T-helper 1 cell (primary cell): ENCODE measurements around the gene GAD2.

Experiments used
- DNase-seq, 5 donors: peaks; one replicate each; pipeline ENCODE4 v3.0.0-alpha.2; 2012 to 2020
- total RNA-seq, 4 donors: gene quantifications; one replicate each; lab custom pipeline; 2026; lab: John Stamatoyannopoulos, UW

Gene GAD2
- total RNA-seq = 0 reads per million in 4 donors

DNA sequence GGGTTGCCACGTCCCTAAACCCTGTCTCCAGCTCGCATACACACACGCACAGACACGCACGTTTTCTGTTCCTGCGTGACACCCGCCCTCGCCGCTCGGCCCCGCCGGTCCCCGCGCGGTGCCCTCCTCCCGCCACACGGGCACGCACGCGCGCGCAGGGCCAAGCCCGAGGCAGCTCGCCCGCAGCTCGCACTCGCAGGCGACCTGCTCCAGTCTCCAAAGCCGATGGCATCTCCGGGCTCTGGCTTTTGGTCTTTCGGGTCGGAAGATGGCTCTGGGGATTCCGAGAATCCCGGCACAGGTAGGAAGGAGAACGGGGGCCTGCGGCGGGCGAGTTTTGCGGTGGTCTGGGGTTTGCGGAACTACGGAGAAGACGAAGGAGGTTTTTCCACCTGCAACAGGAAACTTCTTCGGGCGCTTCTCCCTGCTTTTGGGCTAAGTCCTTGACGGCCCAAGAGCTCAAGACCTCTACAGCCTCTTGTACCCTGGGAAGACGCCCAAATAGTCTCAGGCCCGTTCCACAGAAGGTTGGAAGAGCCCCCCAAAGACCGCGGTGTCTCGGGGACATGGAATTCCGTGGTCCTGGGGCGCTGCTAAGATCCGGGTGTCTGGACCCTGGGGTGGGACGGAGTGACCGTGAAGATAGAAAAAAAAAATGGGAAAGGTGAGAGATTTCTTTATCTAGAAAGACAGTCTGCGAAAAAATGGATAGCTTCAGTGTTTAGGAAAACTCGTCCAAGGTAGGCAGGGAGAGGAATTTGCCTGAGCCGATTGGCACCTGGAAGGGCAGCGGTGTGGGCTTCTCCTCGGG is at the start of gene GAD2:
TSS of gene GAD2 (plus strand) at position 190 of the 811 bp plus-strand sequence. CDS start at position 226, 36 bp downstream.
- no peak for DNase-seq

DNA sequence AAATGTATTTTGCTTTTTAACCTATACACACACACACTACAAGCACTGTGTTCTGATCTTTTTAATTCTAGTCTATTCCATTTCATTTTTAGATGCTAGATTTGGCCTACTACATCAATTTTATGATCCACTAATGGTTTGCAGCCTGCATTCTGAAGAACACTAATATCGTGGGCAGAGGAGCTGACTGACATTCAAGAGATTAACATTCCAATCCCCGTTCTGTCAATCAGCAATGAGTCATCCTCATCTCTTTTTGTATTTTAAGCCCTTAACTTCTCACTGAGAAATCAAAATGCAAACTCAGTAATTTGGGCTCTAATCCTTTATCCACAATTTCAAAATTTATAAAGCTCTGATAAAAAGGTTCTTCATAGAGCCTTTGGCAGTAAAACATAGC is 47.1 kb upstream of the GAD2 start:
- DNase-seq = no peak

DNA sequence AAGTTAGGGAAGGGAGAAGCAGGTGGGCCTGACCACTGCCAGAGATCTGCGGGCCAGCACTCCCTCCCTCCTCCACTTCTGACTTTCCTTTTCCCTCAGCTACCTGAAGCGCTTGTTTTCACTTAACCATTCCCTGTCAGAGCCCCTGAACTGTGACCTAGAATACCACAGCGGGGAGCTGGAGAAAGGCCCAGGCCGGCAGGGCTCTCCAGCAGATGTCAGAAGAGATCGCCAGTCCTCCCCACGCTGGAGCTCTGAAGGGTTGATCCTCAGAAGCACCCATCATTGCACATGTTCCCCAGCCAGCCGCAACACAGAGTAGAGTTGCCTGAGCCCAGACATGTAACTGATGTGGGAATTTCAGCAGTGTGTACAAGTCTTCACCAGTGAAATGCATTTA is 44.4 kb upstream of the GAD2 start:
- DNase-seq = no peak

DNA sequence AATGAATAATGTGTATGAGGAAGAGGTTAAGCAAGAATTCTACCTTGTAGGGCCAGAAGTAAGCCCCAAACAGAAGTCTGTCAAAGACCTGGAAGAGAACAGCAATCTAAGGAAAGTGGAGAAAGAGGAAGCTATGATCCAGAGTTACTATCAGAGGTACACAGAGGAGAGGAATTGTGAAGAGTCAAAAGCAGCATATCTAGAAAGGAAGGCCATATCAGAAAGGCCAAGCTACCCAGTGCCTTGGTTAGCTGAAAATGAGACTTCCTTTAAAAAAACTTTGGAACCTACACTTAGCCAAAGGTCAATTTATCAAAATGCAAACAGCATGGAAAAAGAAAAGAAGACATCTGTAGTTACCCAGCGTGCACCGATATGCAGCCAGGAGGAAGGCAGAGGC is 42.7 kb upstream of the GAD2 start:
- no peak for DNase-seq

DNA sequence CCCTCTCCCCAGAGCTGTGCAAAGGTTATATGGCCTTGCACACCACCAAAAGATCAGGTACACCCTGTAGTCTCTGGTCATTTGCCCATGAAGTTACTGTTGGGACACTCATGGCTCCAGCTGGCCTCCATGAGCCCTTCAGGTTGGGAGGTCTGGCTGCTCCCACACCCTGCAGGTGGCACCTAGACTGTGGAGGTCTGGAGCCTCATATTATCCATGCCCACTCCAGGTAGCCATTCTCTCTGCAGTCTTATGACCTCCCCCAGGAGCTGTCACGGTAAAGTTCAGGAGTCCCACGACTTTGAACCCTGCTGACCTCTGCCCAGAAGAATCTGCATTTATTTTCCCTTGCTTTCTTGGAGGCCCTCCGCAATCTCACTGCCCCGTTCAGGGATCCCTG is 39.2 kb upstream of the GAD2 start:
- no peak for DNase-seq

DNA sequence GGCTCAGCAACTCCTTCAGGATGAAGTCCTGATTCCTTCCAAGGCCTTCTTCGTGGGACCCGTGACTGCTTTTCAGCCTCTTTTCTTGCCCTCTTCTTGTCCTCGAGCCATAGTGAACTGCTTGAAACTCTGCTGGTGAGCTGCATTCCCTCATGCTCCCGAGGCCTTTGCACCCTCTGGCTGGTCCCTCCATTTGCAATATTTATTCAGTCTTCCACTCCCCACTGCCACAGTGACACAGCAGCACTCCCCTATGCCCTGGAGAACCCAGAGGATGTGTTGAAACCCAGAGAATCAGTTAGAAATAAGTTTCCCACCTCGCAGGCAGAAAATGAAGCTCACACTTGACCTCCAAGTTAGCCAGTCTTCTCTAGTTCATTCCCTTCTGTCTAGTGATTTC is 22.3 kb upstream of the GAD2 start:
- DNase-seq = no peak

DNA sequence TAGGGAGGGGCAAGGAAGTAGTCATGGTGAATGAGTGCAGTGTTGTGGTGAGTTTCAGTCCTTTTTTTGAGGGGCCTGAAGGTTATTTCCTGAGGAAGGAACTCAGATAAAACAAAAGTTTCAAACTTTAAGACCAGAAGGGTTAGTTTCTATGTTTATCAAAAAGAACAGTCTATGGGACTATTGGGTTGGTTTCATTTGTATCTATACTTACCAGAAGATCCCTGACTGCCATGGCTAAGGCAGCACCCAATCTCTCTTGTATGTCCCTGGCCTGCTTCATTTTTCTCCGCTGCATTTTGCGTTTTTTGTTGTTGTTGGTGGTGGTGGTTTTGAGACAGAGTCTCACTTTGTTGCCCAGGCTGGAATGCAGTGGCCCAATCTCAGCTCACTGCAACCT is 19.3 kb upstream of the GAD2 start:
- DNase-seq = no peak

DNA sequence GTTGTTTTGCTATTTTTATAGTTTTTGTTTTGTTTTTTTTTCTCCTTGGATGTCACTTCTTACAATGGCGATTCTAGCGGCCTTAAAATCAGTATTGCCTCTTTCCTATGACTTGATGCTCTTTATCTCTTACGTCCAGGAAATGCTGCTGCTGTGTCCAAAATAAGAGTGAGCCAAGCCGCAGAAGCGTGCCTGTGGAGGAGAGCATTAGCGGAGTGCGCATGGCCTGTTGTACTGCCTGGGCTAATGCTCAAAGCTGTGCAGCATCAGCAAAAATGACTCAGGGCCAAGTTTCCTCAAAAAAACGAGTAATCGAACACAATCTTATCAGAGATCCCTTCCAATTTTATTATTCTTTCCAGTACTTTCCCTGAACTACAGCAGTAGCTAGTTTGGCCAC is 18.5 kb upstream of the GAD2 start:
- no peak for DNase-seq

DNA sequence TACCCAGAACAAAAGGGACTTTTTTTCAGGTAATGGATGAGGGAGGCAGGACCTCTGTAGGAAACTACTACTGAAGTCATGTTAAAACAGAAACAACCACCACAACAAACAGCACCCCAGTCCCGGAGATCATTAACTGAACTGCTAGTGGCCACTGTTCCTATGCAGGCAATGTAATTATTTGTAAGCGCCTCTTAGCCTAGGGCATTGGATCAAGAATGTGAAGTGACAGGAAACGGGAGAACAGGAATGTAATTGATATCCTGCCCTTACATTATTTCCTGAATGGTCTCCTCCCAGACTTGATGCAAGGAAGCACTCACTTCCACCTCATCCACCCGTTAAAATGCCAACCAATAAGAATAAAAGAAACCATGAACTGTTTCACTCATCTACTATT is 16.7 kb upstream of the GAD2 start:
- no peak for DNase-seq

DNA sequence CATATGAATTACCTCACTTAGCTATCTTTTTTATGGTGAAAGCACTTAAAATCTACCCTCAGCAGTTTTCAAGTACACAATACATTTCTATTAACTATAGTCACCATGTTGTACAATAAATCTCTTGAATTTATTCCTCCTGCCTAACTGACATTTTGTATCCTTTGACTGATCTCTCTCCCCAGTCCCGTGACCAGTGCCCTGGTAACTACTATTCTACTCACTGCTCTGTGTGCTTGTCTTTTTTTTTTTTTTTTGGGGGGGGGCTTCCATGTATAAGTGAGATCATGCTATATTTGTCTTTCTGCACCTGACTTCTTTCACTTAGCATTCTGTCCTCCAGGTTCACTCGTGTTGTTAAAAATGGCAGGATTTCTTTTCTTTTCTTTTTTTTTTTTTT is 11.4 kb upstream of the GAD2 start:
- no peak for DNase-seq

DNA sequence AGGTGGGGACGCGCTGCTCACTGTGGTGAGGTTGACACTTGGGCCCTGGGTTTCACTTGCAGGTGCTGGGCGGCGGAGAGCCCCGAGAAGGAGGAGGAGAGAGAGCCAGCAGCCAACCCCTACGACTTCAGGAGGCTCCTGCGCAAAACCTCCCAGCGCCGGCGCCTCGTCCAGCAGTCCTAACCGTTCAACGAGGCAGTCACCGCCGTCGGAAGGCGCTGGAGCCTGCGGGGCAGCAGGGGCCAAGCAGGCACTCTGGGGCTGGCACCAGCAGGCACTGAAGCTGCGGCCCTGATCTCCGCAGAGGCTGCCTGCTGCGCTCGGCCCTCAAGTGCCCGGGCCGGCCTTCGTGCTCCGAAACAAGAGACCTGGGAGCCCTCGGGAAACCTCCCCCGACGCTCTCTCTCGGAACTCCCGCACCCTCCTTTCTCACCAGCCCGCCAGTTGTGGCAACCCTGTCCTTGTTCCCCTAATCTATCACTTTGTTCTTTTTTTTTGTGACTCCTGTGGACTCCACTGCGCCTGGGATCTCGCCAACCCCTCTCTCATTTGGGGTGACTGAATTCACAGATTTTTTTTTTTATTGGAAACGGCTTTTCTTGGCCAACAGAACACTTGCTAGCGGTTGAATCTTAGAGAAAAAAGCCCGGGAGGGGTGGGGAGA is 4.7 kb upstream of the GAD2 start:
- no peak for DNase-seq

DNA sequence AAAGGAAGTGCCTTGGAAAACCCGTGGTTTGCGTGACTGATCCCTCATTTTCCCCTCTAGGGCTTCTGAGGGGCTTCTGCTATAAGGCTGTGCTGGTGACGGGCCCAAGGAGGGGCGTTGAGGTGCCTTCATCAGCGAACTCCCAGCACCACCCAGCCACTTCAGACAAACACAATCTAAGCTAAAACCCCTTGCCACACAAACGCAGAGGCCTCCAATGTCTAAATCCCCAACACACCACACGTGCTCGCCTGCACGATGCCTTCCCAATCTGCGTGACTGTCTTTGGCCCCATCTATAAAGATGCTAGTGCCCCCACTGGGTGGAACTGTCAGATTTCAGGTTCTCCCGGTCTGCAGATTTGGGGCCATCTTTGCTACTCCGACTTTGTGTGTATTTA is 4.1 kb upstream of the GAD2 start:
- no peak for DNase-seq

DNA sequence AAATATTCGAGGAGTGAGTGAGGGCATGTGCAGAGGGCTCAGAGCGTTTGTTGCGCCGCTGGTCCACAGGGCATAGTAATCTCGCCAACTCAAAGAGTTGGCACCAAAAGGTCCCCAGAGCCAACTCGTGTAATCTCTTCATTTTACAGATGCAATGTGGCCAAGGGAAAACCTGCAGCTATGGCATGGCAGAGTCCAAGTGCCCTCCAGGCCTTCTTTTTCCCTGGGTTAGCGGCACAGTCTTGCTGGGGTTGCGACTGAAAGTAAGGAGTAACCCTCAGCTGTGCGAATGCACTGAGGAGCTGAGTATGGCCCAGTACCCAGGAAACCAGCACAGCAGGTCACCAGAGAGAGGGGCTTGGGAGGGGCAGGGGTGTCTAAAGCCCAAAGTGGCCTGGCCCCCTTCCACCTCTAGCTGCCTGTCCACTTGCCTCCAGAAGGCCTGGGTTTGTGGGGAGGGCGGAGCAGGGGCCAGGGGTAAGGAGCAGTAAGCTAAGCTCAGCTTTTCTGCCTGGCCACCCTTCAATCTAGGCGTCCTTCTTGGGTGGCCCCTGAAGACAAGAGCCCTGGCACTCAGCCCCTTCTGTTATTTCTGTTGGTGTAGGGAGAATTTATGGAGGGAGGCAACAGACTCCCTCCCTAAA is 3.3 kb upstream of the GAD2 start:
- DNase-seq = no peak

DNA sequence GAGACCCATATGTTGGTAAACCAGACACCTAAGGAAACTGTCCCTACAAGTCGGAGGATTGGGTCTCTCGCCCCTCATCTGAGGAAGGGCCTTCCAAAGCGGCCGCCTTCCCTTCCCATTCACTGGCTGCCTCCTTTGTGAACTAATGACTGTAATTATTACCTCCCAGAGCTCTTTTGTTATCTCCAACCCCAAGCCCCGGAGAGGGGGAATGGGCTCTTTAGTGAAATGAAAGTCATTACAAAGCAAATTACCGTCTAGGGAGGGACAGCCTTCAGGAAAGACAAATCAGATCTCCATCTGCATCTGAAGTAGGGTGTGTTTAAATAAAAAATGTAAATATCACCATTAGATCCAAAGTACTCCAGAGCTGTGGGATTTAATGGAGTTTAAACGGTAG is 2.6 kb upstream of the GAD2 start:
- DNase-seq = no peak

DNA sequence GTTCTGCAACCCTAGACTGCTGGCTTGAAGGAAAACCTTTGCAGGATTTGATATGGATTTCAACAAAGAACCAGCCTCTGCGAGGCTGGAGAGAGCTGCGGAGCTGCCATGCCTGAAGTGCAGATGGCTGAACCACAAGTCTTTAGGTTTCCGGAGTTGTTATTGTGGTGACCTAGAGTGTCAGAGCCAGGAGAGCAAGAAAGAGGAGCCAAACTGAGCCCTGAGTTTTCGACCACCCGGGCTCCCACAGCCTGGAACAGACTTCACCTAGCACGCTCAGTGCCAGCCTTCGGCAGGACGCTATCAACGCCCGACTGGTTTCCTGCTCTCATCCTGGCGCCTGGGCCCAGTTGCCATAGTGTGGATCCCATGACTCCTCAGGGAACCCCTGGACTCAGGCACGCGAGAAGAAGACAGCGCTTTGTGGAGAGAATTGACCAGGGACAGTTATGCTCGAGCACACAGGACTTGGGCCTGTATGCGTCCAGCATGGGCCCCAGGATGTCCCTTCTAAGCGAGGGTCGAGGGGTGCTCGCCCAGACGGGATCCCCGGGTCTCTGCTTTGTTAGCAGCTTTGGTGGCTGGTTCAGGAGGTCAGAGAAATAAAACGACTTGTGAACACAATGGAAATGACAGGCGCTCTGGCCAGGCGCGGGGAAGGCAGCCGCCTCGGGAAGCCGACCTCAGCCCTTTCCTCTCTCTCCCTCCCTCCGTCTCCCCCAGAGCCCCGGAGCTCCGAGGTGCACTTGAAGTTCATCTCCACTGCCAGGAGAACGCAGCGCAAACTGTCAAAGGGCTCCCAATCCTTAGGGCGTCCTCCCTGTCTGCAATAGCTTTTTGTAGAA is 1.8 kb upstream of the GAD2 start:
- no peak for DNase-seq

DNA sequence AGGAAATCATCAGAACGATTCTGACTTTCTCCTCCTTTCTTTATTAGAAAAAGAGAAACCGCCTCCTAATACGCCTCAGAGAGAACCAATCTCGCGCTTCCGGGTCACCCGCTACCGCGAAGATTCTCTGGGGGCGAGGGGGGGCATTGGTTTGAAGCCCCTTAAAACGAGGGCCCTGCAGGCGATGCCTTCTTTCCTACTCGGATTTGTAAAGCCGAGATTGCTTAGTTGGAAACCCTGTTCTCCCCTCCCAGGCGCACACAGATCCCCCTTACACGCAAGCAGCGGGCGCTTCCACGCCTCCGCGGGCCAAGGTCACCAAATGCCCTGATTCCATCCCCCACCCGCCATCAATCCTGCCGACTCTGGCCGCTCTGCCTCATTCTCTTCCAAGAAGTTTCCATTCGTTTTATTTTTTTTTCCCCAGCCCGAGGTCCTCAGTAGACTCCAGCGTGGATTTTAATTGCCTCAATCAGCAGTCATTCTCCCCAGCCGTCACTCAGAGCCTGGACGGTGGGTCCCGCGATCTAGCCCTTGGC is 1.1 kb upstream of the GAD2 start:
- DNase-seq = no peak

DNA sequence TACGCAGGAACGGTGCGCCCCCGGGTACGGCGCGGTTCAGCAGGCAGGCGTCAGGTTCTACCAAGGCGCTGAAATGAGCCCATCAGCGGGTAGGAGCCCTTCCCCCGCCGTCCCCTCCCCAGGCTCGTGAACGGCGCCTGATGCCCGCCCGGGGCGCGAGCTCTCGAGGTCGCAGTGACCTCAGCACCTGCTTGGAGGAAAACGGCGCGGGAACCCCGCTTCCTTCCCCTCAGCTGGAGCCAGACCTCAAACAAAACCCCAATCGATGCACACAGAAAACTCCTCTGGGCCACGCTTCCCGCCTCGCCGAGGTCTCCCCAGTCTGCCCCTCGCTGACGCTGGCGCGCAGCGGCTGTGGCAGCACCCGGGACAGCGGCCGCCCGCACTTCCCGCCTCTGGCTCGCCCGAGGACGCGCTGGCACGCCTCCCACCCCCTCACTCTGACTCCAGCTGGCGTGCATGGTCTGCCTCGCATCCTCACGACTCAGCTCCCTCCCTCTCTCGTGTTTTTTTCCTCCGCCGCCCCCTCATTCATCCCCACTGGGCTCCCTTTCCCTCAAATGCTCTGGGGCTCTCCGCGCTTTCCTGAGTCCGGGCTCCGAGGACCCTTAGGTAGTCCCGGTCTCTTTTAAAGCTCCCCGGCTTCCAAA is 514 bp upstream of the GAD2 start:
- DNase-seq = peak in 1 of 5 donors; percentile 6

DNA sequence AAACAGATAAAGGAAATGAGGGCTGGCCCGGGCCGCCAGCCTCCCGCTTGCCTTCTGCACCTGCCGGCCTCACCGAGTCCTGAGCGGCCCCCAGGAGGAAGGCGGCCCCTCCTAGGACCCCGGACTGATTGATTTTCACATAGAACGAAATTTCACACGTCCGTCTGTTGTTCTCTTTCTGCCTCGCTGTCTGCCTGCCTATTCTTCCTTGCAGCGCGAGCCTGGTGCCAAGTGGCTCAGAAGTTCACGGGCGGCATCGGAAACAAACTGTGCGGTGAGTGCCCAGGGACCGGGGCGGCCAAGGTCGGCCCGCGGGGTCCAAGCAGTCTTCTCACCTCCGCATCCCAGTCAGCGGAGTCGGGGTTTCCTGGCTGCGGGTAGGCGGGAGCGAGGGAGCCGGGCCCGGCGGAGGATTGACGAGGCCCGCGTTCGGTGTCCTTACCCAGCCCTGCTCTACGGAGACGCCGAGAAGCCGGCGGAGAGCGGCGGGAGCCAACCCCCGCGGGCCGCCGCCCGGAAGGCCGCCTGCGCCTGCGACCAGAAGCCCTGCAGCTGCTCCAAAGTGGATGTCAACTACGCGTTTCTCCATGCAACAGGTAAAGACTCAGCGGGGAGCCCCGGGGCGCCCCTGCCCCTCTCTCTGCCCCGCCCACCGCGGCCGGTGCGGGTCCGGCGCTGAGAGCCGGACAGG is 967 bp downstream of the GAD2 start:
- no peak for DNase-seq

DNA sequence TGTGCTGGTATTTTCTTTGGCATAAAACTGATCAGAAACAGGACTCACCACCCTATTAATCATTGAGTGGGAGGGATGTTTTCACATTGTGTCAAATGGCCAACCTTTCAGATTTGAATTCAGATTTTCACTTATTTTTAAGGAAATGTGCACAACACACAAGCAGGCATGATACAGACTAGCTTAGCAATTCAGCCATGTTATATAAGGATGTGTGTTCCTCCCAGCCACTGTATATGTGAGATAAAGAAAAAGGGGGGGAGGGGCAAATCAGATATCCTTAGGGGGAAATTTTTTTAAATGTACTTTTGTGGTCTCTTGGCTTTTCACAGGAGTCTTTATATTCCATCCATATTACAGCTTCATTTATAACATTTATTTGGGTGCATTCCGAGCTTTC is 3.1 kb downstream of the GAD2 start:
- DNase-seq = no peak

DNA sequence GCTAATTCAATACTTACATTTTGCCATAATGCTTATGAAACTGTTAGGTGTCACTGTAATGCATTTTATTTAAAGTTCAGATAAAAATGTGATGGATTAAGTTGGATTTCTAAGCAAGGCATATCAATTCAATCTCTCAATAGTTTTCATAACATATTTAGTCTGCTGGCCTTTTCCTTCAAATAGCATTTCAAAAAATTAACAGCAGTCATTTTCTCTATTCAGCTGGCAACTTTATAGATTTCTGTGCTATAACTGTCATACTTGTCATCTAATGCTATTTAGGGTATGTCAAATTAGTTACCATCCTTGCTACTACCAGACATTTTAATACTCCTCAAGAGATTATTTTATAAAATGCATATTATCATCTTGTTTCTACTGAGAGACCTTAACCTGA is 4.3 kb downstream of the GAD2 start:
- DNase-seq = no peak

DNA sequence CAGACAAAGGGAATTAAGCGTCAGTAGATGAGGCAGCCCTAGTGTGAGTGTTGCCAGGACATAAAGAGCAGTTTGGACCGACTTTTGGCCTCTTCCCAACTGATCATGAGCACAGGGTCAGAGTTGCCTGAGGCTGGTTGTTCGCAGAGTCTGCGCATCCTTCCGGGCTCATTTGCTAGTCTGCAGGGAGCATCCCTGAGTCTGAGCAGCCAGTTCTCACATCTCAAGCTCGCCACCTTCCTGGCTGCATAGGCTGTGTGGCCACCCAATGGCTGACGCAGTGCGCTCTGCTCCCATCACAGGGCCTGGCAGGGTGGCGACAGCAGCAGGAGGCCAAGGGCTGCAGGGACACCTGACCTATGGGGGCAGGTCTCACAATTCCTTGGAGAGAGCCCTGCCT is 5.0 kb downstream of the GAD2 start:
- no peak for DNase-seq

DNA sequence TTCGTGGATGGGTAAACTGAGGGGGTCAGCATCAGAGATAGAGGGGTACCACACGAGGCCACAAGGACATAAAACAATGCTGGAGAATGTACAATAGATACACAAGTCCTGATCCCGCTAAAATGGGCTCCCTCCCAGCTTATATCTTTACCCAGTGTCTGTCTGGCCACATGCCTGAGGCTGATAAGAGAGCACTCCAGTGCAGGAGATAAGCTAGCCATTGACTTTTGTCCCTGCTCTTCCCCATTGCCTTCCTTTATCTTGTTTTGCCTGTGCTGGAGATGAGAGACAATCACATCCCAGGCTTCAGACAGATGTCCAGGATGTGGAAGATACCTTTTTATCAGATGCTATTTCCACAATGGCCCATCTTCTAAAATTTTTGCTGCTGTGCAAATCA is 6.0 kb downstream of the GAD2 start:
- DNase-seq = no peak
